Tibial artery (tissue), 4 donors: ENCODE results near the gene CENPA.
A peak's percentile ranks its signal among the peaks of the same experiment; 100 is the strongest.

Experiments
- DNase-seq, 2 donors: peaks; one replicate each; pipeline ENCODE4 v3.0.0-alpha.2; 2019
- H3K27ac ChIP-seq, 2 donors: fragments of 200-600 bp; sonication (generic) in 1 of 2; 1 replicate in 1 of 2; 2 replicates in 1 of 2; pipeline ENCODE4 v1.5.1; 2018 to 2019; ENCODE audit warnings: mild to moderate bottlenecking in 1 of 2
- H3K27me3 ChIP-seq, 2 donors: fragments of 200-600 bp; sonication (generic) in 1 of 2; one replicate each; pipeline versions ENCODE4 v1.5.1 to v1.6.0; 2016 to 2019
- H3K36me3 ChIP-seq, 3 donors: fragments of 200-600 bp; sonication (generic) in 2 of 3; one replicate each; pipeline ENCODE4 v1.5.1; 2016 to 2019; ENCODE audit warnings: mild to moderate bottlenecking in 2 of 3
- H3K4me1 ChIP-seq, 4 donors: fragments of 200-600 bp; sonication (generic) in 2 of 4; 1 replicate in 3 of 4; 2 replicates in 1 of 4; pipeline ENCODE4 v1.5.1; 2016 to 2019
- H3K4me3 ChIP-seq, 2 donors: fragments of 200-600 bp; sonication (generic) in 1 of 2; 1 replicate in 1 of 2; 2 replicates in 1 of 2; pipeline ENCODE4 v1.5.1; 2018 to 2019; ENCODE audit warnings: mild to moderate bottlenecking in 2 of 2
- H3K9me3 ChIP-seq, 3 donors: fragments of 200-600 bp; sonication (generic) in 1 of 3; one replicate each; pipeline ENCODE4 v1.5.1; 2016 to 2019
- CTCF ChIP-seq, 2 experiments: fragments of 200-600 bp in 1 of 2; fragments of 450-650 bp in 1 of 2; IDR thresholded peaks; one replicate each; pipeline ENCODE4 v1.5.1; 2017 to 2019; ENCODE audit warnings: antibody characterized with exemption in 2 of 2, mild to moderate bottlenecking in 1 of 2, moderate library complexity in 1 of 2
- intact Hi-C: fragments of 100-400 bp; cut with DNase I; formaldehyde crosslinking; loops from one replicate; pipeline ENCODE4 v1.15.0; 2023; ENCODE audit warnings: low total_unique reads

CENPA gene

DNA sequence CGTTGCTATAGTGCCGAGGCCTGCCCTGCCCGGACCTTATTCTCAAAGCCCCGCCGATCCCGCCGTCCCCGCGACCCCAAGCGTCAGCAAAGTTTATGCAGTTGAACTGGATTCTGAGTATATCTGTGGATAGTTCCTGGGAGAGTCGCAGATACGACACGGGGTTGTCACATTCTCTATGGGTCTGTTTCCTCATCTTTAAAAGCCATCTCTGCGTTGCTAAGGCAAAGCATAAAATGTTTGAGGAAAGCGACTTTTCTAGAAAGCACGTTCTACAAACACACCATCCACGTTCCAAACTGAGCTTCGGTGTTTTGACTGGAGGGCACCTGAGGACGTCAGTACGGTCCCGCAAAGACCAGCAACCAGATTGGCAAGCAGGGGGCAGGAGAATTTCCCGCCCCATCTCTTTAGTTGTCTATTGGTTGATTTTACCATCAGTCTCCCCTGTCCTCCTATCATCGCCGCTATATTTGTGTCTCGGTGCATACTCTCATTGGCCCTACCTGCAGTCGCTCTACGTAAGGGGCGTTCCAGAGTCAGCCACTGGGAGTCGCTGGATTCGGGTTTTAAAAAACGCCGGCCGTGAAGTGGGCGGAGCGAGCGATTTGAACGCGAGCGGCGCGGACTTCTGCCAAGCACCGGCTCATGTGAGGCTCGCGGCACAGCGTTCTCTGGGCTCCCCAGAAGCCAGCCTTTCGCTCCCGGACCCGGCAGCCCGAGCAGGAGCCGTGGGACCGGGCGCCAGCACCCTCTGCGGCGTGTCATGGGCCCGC is at the start of gene CENPA:
CENPA (plus strand) TSS at position 626 of the 776 bp plus-strand sequence; CDS start at position 767, 141 bp downstream.
- H3K27me3 ChIP-seq, result peaks cover 0 to 4% of the 10 kb centered on the region in 2 donors
- DNase-seq, result peak; percentile 97 to 99
- H3K4me1 ChIP-seq, result peaks cover 0 to 17% (median 10%) of the 10 kb centered on the region in 4 donors
- no peaks in the 10 kb centered on the region for H3K9me3 ChIP-seq
- H3K27ac ChIP-seq, result peak within 1 kb of the TSS; percentile 32 to 54
- H3K4me3 ChIP-seq, result peak within 1 kb of the TSS; percentile 54 to 62
- intact Hi-C loops, result no loop called here
- H3K36me3 ChIP-seq, result peaks cover 8 to 12% (median 11%) of the 10 kb centered on the region in 3 donors
- peak; percentile 34 to 56 for TF ChIP-seq CTCF (IDR thresholded peaks at IDR 0.05)

DNA sequence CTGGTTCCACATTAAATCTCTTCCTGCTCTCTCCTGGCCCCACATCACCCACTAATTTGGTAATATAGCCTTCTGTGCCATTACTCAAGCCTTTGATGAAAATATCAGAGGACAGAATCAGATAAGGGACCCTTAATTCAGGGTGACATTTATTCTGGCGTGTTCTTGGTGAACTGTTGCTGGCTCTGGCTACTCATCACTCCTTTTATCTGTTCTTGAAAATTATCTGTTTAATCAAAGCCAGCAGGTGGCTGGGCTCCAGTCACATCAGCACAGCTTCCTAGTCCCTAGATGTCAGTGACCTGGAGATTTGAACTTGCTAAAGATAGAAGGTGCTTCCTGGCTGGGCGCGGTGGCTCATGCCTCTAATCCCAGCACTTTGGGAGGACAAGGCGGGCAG is 48.6 kb upstream of the CENPA start:
- DNase-seq, result no peak
- intact Hi-C loops, result no loop called here
- H3K27ac ChIP-seq, result no peak overlapping the region

GRCh38 chr2:26738481-26738880 is 47.4 kb upstream of the CENPA start:
- no peak for TF ChIP-seq CTCF (IDR thresholded peaks at IDR 0.05)
- no peak overlapping the region for H3K27ac ChIP-seq
- no peaks in the 10 kb centered on the region for H3K4me1 ChIP-seq
- intact Hi-C loops, result no loop called here
- DNase-seq, result no peak
- no peak overlapping the region for H3K4me3 ChIP-seq
- no peaks in the 10 kb centered on the region for H3K9me3 ChIP-seq
- no peaks in the 10 kb centered on the region for H3K36me3 ChIP-seq
- no peaks in the 10 kb centered on the region for H3K27me3 ChIP-seq

More for the DNA sequence above, 48.6 kb upstream of the CENPA start:
- H3K9me3 ChIP-seq, result no peaks in the 10 kb centered on the region
- no peak for TF ChIP-seq CTCF (IDR thresholded peaks at IDR 0.05)
- H3K36me3 ChIP-seq, result no peaks in the 10 kb centered on the region
- H3K4me3 ChIP-seq, result no peak overlapping the region
- no peaks in the 10 kb centered on the region for H3K27me3 ChIP-seq
- no peaks in the 10 kb centered on the region for H3K4me1 ChIP-seq

DNA sequence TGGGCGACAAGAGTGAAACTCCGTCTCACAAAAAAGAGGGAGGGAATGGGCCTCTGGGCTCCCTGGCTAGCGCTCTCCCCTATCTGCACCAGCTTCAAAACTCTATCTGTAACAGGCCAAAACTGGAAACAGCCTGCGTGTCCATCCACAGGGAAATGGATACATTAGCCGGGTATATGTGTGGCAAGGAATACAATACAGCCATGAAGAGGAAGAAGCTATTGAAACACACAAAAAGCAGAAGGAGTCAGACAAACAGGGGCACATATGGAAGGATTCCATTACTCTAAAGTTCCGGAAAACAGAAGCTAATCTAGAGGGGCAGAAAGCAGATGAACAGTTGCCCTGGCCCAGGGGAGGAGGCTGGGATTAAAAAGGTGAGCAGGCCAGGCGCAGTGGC is 46.3 kb upstream of the CENPA start:
- no peak for TF ChIP-seq CTCF (IDR thresholded peaks at IDR 0.05)

GRCh38 chr2:26740346-26740745 is 45.5 kb upstream of the CENPA start:
- DNase-seq, result no peak
- Histone ChIP-seq H3K27me3 (no peaks in the 10 kb centered on the region), H3K9me3 (no peaks in the 10 kb centered on the region), H3K27ac (no peak overlapping the region), H3K4me3 (no peak overlapping the region), H3K4me1 (no peaks in the 10 kb centered on the region), H3K36me3 (no peaks in the 10 kb centered on the region)
- TF ChIP-seq CTCF (IDR thresholded peaks at IDR 0.05), result no peak
- intact Hi-C loops, result loop anchor here (5.0 kb wide), 1 partner anchor 53 kb away; no protein-coding TSS in a partner anchor

More for the DNA sequence above, 46.3 kb upstream of the CENPA start:
- Histone ChIP-seq H3K4me3 (no peak overlapping the region), H3K4me1 (no peaks in the 10 kb centered on the region), H3K36me3 (no peaks in the 10 kb centered on the region), H3K27me3 (no peaks in the 10 kb centered on the region), H3K9me3 (no peaks in the 10 kb centered on the region), H3K27ac (no peak overlapping the region)
- intact Hi-C loops, result no loop called here
- DNase-seq, result no peak
